SK-N-SH (cell line): ENCODE results near the gene MAGI2. TPM values are rescaled to one million over a fixed set of nuclear protein-coding genes. Genes with fewer than 3 reads are reported as not detected.
"Not testable (repeated sequence)": the region's sequence is repeated elsewhere in the genome, so short reads cannot be mapped to it uniquely, and the experiment has no call there.

Experiments used
- CTCF ChIA-PET: fragments of 300-600, 350-600 bp; formaldehyde crosslinking; extraction: SDS; loops from one replicate; lab custom pipeline; 2021; lab: Yijun Ruan, JAX
- POLR2A ChIA-PET: fragments of 350-600 bp; sonication (Branson Sonifier 250); formaldehyde crosslinking; extraction: SDS; loops from one replicate; lab custom pipeline; 2020; ENCODE audit warnings: antibody characterized with exemption, inconsistent platforms; lab: Yijun Ruan, JAX
- DNase-seq: peaks from one replicate; pipeline ENCODE4 v3.0.0; 2012
- H2AFZ ChIP-seq: fragments of 200-600 bp; sonication (generic); 2 replicates; pipeline ENCODE4 v1.8.1; 2016; ENCODE audit warnings: antibody characterized with exemption, mild to moderate bottlenecking, low read depth
- H3F3A ChIP-seq: fragments of 200-600 bp; sonication (generic); replicated peaks from 2 replicates; pipeline ENCODE3; 2016; ENCODE audit warnings: antibody characterized with exemption, mild to moderate bottlenecking; ENCODE audit not compliant: insufficient read depth
- H3K27ac ChIP-seq, 2 experiments: fragments of 200-500 bp in 1 of 2; fragments of 200-600 bp in 1 of 2; sonication (Bioruptor generic) in 1 of 2; sonication (generic), shearing (Covaris generic) in 1 of 2; 2 replicates each; pipeline versions ENCODE4 v1.5.1 to v1.6.1; 2014 to 2016; ENCODE audit warnings: low read depth in 2 of 2, inconsistent platforms in 1 of 2, low read length in 1 of 2, mild to moderate bottlenecking in 1 of 2, mixed read lengths in 1 of 2
- H3K27me3 ChIP-seq: fragments of 200-600 bp; sonication (generic), shearing (Covaris generic); 2 replicates; pipeline ENCODE4 v1.6.1; 2016; ENCODE audit warnings: mixed run types; ENCODE audit not compliant: insufficient read depth
- H3K36me3 ChIP-seq, 2 experiments: fragments of 200-500 bp in 1 of 2; fragments of 200-600 bp in 1 of 2; sonication (Bioruptor generic) in 1 of 2; sonication (generic) in 1 of 2; replicated peaks in 1 of 2; 2 replicates each; pipeline versions ENCODE3 to v1.5.1; 2014 to 2016; ENCODE audit warnings: low read length in 1 of 2, mild to moderate bottlenecking in 1 of 2; ENCODE audit not compliant: insufficient read depth in 2 of 2, control insufficient read depth in 1 of 2
- H3K4me1 ChIP-seq, 2 experiments: fragments of 200-500 bp in 1 of 2; fragments of 200-600 bp in 1 of 2; sonication (Bioruptor generic) in 1 of 2; sonication (generic), shearing (Covaris generic) in 1 of 2; 2 replicates each; pipeline versions ENCODE4 v1.5.1 to v1.6.1; 2014 to 2016; ENCODE audit warnings: low read depth in 1 of 2, low read length in 1 of 2, mixed run types in 1 of 2; ENCODE audit not compliant: insufficient read depth in 2 of 2, control insufficient read depth in 1 of 2
- H3K4me2 ChIP-seq: fragments of 200-600 bp; sonication (generic), shearing (Covaris generic); 2 replicates; pipeline ENCODE4 v1.6.1; 2017; ENCODE audit warnings: mixed run types
- H3K4me3 ChIP-seq, 2 experiments: fragments of 200-500 bp in 1 of 2; fragments of 200-600 bp in 1 of 2; sonication (Bioruptor generic) in 1 of 2; sonication (generic), shearing (Covaris generic) in 1 of 2; 2 replicates each; pipeline versions ENCODE4 v1.5.1 to v1.8.1; 2014 to 2016; ENCODE audit warnings: low read depth in 2 of 2, inconsistent platforms in 1 of 2, low read length in 1 of 2, mild to moderate bottlenecking in 1 of 2, mixed read lengths in 1 of 2, moderate library complexity in 1 of 2
- H3K79me2 ChIP-seq: fragments of 200-600 bp; sonication (generic); 2 replicates; pipeline ENCODE4 v1.8.1; 2017; ENCODE audit warnings: mild to moderate bottlenecking; ENCODE audit not compliant: insufficient read depth
- H3K9ac ChIP-seq: fragments of 200-600 bp; sonication (generic); 2 replicates; pipeline ENCODE4 v1.6.1; 2017; ENCODE audit warnings: mixed run types
- H3K9me2 ChIP-seq: fragments of 200-600 bp; sonication (generic); 2 replicates; pipeline ENCODE4 v1.6.1; 2017; ENCODE audit warnings: mixed run types
- H3K9me3 ChIP-seq: fragments of 200-600 bp; sonication (generic); 2 replicates; pipeline ENCODE4 v1.6.1; 2017; ENCODE audit warnings: mixed run types, mild to moderate bottlenecking, moderate library complexity
- H4K20me1 ChIP-seq: fragments of 200-600 bp; sonication (generic); 2 replicates; pipeline ENCODE4 v1.6.1; 2017; ENCODE audit warnings: mild to moderate bottlenecking, mixed run types; ENCODE audit not compliant: insufficient read depth
- EZH2phosphoT487 ChIP-seq: fragments of 200-600 bp; sonication (generic); IDR thresholded peaks from 2 replicates; pipeline ENCODE4 v1.6.1; 2017; ENCODE audit warnings: low read depth, mixed run types, mild to moderate bottlenecking, antibody characterized with exemption, moderate library complexity, borderline replicate concordance
- FOXM1 ChIP-seq: IDR thresholded peaks from 2 replicates; pipeline ENCODE4 v1.4.0; 2012; ENCODE audit warnings: low read depth, mild to moderate bottlenecking
- MAX ChIP-seq: IDR thresholded peaks from 2 replicates; pipeline ENCODE4 v1.4.0; 2012; ENCODE audit warnings: low read depth
- NFIC ChIP-seq: IDR thresholded peaks from 2 replicates; pipeline ENCODE4 v1.4.0; 2012; ENCODE audit warnings: borderline replicate concordance
- NRF1 ChIP-seq: IDR thresholded peaks from 2 replicates; pipeline ENCODE4 v1.6.1; 2012; ENCODE audit warnings: low read depth, mild to moderate bottlenecking, low read length
- PBX3 ChIP-seq: IDR thresholded peaks from 2 replicates; pipeline ENCODE4; 2012
- RCOR1 ChIP-seq: fragments of 150-350 bp; IDR thresholded peaks from 2 replicates; pipeline ENCODE4 v1.6.1; 2017; ENCODE audit warnings: antibody characterized with exemption, low read length
- SIN3A ChIP-seq: IDR thresholded peaks from 2 replicates; pipeline ENCODE4 v1.6.1; 2012; ENCODE audit warnings: low read depth, mild to moderate bottlenecking, low read length, moderate library complexity, borderline replicate concordance
- SMC3 ChIP-seq: IDR thresholded peaks from 2 replicates; pipeline ENCODE4 v1.6.1; 2012; ENCODE audit warnings: low read depth, low read length, improper control_type of control experiment
- TCF12 ChIP-seq: IDR thresholded peaks from 2 replicates; pipeline ENCODE4 v1.4.0; 2012
- WGBS: methylation state at CpG from one replicate; pipeline ENCODE4 v1.1.6; 2017; ENCODE audit warnings: low lambda C conversion rate; 5-methylcytosine and 5-hydroxymethylcytosine counted together
- polyA plus RNA-seq, 3 experiments: library from polyadenylated mRNA; depleted of rRNA; stranded (reverse); fragments of >200 nt; gene quantifications; 2 replicates each; pipeline ENCODE4 v1.2.3, GENCODE V29; 2012

The MAGI2 gene
- polyA plus RNA-seq, 1 of the 3 experiments (the other 2 are of a cell fraction): 1.1 TPM

- WGBS: 37% methylated on average over 1 of the region's 1 CpG
- TF ChIP-seq EZH2phosphoT487: no peak
- 0 out of 2 replicates have a peak, but pooled peaks have one; percentile 12 for TF ChIP-seq NFIC
- TF ChIP-seq PBX3: no peak
- no peak for TF ChIP-seq FOXM1
These were observed 1130.3 kb downstream of the MAGI2 start for GRCh38 chr7:78323118-78323517.

DNA sequence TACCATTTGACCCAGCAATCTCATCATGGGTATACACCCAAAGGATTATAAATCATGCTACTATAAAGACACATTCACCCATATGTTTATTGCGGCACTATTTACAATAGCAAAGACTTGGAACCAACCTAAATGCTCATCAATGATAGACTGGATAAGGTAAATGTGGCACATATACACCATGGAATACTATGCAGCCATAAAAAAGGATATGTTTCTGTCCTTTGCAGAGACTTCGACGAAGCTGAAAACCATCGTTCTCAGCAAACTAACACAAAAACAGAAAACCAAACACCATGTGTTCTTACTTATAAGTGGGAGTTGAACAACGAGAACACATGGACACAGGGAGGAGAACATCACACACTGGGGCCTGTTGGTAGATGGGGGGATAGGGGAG, 1131.2 kb downstream of the MAGI2 start:
- H3K9me2 ChIP-seq, H3K4me3 ChIP-seq, H3K27ac ChIP-seq, H3K79me2 ChIP-seq, H3K4me2 ChIP-seq, H3K9ac ChIP-seq, H3K36me3 ChIP-seq, H2AFZ ChIP-seq, POLR2A ChIA-PET, H4K20me1 ChIP-seq, H3K27me3 ChIP-seq, H3K9me3 ChIP-seq, DNase-seq, CTCF ChIA-PET: not testable (repeated sequence)
- WGBS: 77% methylated on average over 5 of the region's 5 CpGs
- Histone ChIP-seq H3F3A (peaks cover 27% of the 10 kb centered on the region), H3K4me1 (peaks cover 10 to 19% of the 10 kb centered on the region in 2 experiments)

More at GRCh38 chr7:78323118-78323517, 1130.3 kb downstream of the MAGI2 start:
- Histone ChIP-seq H3K4me2 (no peak overlapping the region), H3K36me3 (no peaks in the 10 kb centered on the region), H3K27me3 (no peaks in the 10 kb centered on the region), H3K9ac (no peak overlapping the region), H3F3A (peaks cover 34% of the 10 kb centered on the region), H3K9me3 (no peaks in the 10 kb centered on the region), H3K9me2 (no peaks in the 10 kb centered on the region), H3K4me3 (no peak overlapping the region), H3K4me1 (peaks cover 14 to 23% of the 10 kb centered on the region in 2 experiments), H4K20me1 (no peaks in the 10 kb centered on the region), H3K79me2 (no peaks in the 10 kb centered on the region), H2AFZ (no peak overlapping the region), H3K27ac (no peak overlapping the region; a peak in 1 of 4 replicates)
- CTCF ChIA-PET: interaction anchor here (0.6 kb wide), 1 partner anchor 823 kb away, joined by 3 read pairs; no protein-coding TSS in a partner anchor
- POLR2A ChIA-PET: no interaction called here
- no peak for DNase-seq

DNA sequence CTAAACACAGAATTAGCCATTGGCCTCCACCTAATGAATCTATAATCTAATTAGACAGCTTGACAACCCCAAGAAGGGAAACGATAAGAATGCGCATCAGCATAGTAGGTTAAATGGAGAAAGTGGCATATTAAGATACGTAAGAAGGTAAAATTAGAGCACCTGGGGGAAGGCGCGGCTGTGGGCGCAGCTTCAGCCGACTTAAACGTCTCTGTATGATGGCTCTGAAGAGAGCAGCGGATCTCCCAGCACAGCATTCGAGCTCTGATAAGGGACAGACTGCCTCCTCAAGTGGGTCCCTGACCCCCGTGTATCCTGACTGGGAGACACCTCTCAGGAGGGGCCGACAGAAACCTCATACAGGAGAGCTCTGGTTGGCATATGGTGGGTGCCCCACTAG, 1136.1 kb downstream of the MAGI2 start:
- no peak for DNase-seq
- no peaks in the 10 kb centered on the region for H3K9me2 ChIP-seq
- H3K4me2 ChIP-seq: no peak overlapping the region
- POLR2A ChIA-PET: no interaction called here
- H3K9me3 ChIP-seq: no peaks in the 10 kb centered on the region
- no peaks in the 10 kb centered on the region for H3K4me1 ChIP-seq
- no peaks in the 10 kb centered on the region for H3K27me3 ChIP-seq
- no peaks in the 10 kb centered on the region for H3K36me3 ChIP-seq
- no peak overlapping the region for H3K27ac ChIP-seq
- no peak overlapping the region for H3K9ac ChIP-seq
- no peaks in the 10 kb centered on the region for H4K20me1 ChIP-seq
- H3K79me2 ChIP-seq: no peaks in the 10 kb centered on the region
- TF ChIP-seq NRF1 (no peak), MAX (no peak), TCF12 (no peak), SMC3 (no peak), SIN3A (no peak), RCOR1 (no peak)
- 84% methylated on average over 12 of the region's 12 CpGs for WGBS
- CTCF ChIA-PET: no interaction called here
- H3F3A ChIP-seq: no peaks in the 10 kb centered on the region
- no peak overlapping the region for H3K4me3 ChIP-seq
- no peak overlapping the region for H2AFZ ChIP-seq
